Thoracic aorta endothelial cell (primary cell): ENCODE measurements around the gene FRG2B. TPM values are rescaled to one million over a fixed set of nuclear protein-coding genes. Genes with fewer than 3 reads are reported as not detected.

Experiments
- total RNA-seq: library from RNA; depleted of rRNA; stranded (reverse); fragments of >200 nt; gene quantifications from 2 replicates; pipeline ENCODE4 v1.2.3, GENCODE V29; 2012

Gene FRG2B
- not detected in 2 replicates for total RNA-seq

GRCh38 chr10:133626695-133627094 is at the start of gene FRG2B:
TSS of gene FRG2B (minus strand) at chr10:133626795. CDS start at chr10:133626742, 53 bp downstream.

Other genes with a start within 250 kb of the FRG2B start
- 3.9 and 4.6 TPM in 2 replicates for gene PAOX, start 247.5 kb downstream of the FRG2B start, total RNA-seq
- 40.7 and 45.3 TPM in 2 replicates for gene MTG1, start 232.6 kb downstream of the FRG2B start, total RNA-seq
- gene SPRN, start 202.2 kb downstream of the FRG2B start, total RNA-seq, result not detected in 2 replicates
- gene SCART1, start 172.8 kb downstream of the FRG2B start, total RNA-seq, result 0.66 and 0.86 TPM in 2 replicates
- gene CYP2E1, start 99.4 kb downstream of the FRG2B start, total RNA-seq, result not detected in 2 replicates
- gene SYCE1, start 61.2 kb downstream of the FRG2B start, total RNA-seq, result 0.14 TPM in 1 of 2 replicates, not detected in the other